Rectal smooth muscle tissue (tissue), 1 donor: ENCODE results near the gene EGLN3.

Experiments used
- H3K27ac ChIP-seq: one replicate; pipeline ENCODE4 v1.7.0; 2013; ENCODE audit warnings: low read depth, low read length, inconsistent platforms
- H3K27me3 ChIP-seq: one replicate; pipeline ENCODE4 v1.7.0; 2013; ENCODE audit warnings: low read length; ENCODE audit not compliant: control insufficient read depth, insufficient read depth
- H3K36me3 ChIP-seq: one replicate; pipeline ENCODE4 v1.7.0; 2013; ENCODE audit warnings: low read length; ENCODE audit not compliant: control insufficient read depth, insufficient read depth
- H3K4me1 ChIP-seq: one replicate; pipeline ENCODE4 v1.7.0; 2013; ENCODE audit warnings: low read length; ENCODE audit not compliant: control insufficient read depth, insufficient read depth
- H3K4me3 ChIP-seq: one replicate; pipeline ENCODE4 v1.7.0; 2013; ENCODE audit warnings: low read length
- H3K9ac ChIP-seq: one replicate; pipeline ENCODE4 v1.7.0; 2013; ENCODE audit warnings: low read length

EGLN3 gene

GRCh38 chr14:33915682-33916081, 35.2 kb downstream of the EGLN3 start:
- H3K36me3 ChIP-seq: no peaks in the 10 kb centered on the region
- peaks cover 7% of the 10 kb centered on the region for H3K4me1 ChIP-seq
- no peak overlapping the region for H3K9ac ChIP-seq
- H3K27ac ChIP-seq: no peak overlapping the region
- no peaks in the 10 kb centered on the region for H3K27me3 ChIP-seq
- H3K4me3 ChIP-seq: no peak overlapping the region

GRCh38 chr14:33914676-33915516, 36.0 kb downstream of the EGLN3 start:
- no peaks in the 10 kb centered on the region for H3K27me3 ChIP-seq
- no peaks in the 10 kb centered on the region for H3K36me3 ChIP-seq
- H3K4me1 ChIP-seq: peaks cover 7% of the 10 kb centered on the region
- H3K9ac ChIP-seq: no peak overlapping the region
- H3K27ac ChIP-seq: no peak overlapping the region
- H3K4me3 ChIP-seq: no peak overlapping the region

- Histone ChIP-seq H3K27me3 (no peaks in the 10 kb centered on the region), H3K4me1 (peaks cover 3% of the 10 kb centered on the region), H3K9ac (no peak overlapping the region), H3K4me3 (no peak overlapping the region), H3K27ac (no peak overlapping the region), H3K36me3 (no peaks in the 10 kb centered on the region)
Measured at GRCh38 chr14:33911046-33911445, 39.8 kb downstream of the EGLN3 start.

- H3K27me3 ChIP-seq: no peaks in the 10 kb centered on the region
- H3K36me3 ChIP-seq: no peaks in the 10 kb centered on the region
- no peak overlapping the region for H3K9ac ChIP-seq
- no peak overlapping the region for H3K27ac ChIP-seq
- H3K4me3 ChIP-seq: no peak overlapping the region
- H3K4me1 ChIP-seq: peaks cover 3% of the 10 kb centered on the region
Measured at GRCh38 chr14:33910435-33910834, 40.4 kb downstream of the EGLN3 start.

GRCh38 chr14:33909380-33910084, 41.3 kb downstream of the EGLN3 start:
- no peak overlapping the region for H3K27ac ChIP-seq
- H3K36me3 ChIP-seq: no peaks in the 10 kb centered on the region
- H3K27me3 ChIP-seq: no peaks in the 10 kb centered on the region
- H3K9ac ChIP-seq: no peak overlapping the region
- H3K4me1 ChIP-seq: no peaks in the 10 kb centered on the region
- H3K4me3 ChIP-seq: no peak overlapping the region

- H3K27me3 ChIP-seq: no peaks in the 10 kb centered on the region
- H3K27ac ChIP-seq: no peak overlapping the region
- no peak overlapping the region for H3K9ac ChIP-seq
- no peak overlapping the region for H3K4me3 ChIP-seq
- H3K36me3 ChIP-seq: no peaks in the 10 kb centered on the region
- H3K4me1 ChIP-seq: no peaks in the 10 kb centered on the region
Measured at GRCh38 chr14:33908540-33909223, 42.2 kb downstream of the EGLN3 start.

- no peak overlapping the region for H3K9ac ChIP-seq
- H3K4me3 ChIP-seq: no peak overlapping the region
- H3K27me3 ChIP-seq: no peaks in the 10 kb centered on the region
- no peaks in the 10 kb centered on the region for H3K4me1 ChIP-seq
- H3K36me3 ChIP-seq: no peaks in the 10 kb centered on the region
- H3K27ac ChIP-seq: no peak overlapping the region
Measured at GRCh38 chr14:33906968-33907367, 43.9 kb downstream of the EGLN3 start.

- Histone ChIP-seq H3K27ac (no peak overlapping the region), H3K4me3 (no peak overlapping the region), H3K27me3 (no peaks in the 10 kb centered on the region), H3K4me1 (no peaks in the 10 kb centered on the region), H3K9ac (no peak overlapping the region), H3K36me3 (no peaks in the 10 kb centered on the region)
Measured at GRCh38 chr14:33904609-33905008, 46.3 kb downstream of the EGLN3 start.

GRCh38 chr14:33903369-33903768, 47.5 kb downstream of the EGLN3 start:
- Histone ChIP-seq H3K27me3 (no peaks in the 10 kb centered on the region), H3K4me1 (no peaks in the 10 kb centered on the region), H3K9ac (no peak overlapping the region), H3K27ac (no peak overlapping the region), H3K4me3 (no peak overlapping the region), H3K36me3 (no peaks in the 10 kb centered on the region)

GRCh38 chr14:33902363-33902762, 48.5 kb downstream of the EGLN3 start:
- Histone ChIP-seq H3K27ac (no peak overlapping the region), H3K36me3 (no peaks in the 10 kb centered on the region), H3K4me1 (no peaks in the 10 kb centered on the region), H3K9ac (no peak overlapping the region), H3K27me3 (no peaks in the 10 kb centered on the region), H3K4me3 (no peak overlapping the region)

- Histone ChIP-seq H3K9ac (no peak overlapping the region), H3K27ac (no peak overlapping the region), H3K36me3 (no peaks in the 10 kb centered on the region), H3K4me1 (no peaks in the 10 kb centered on the region), H3K27me3 (no peaks in the 10 kb centered on the region), H3K4me3 (no peak overlapping the region)
Measured at GRCh38 chr14:33901426-33902155, 49.3 kb downstream of the EGLN3 start.

GRCh38 chr14:33900706-33901105, 50.2 kb downstream of the EGLN3 start:
- no peaks in the 10 kb centered on the region for H3K36me3 ChIP-seq
- no peak overlapping the region for H3K27ac ChIP-seq
- H3K4me3 ChIP-seq: no peak overlapping the region
- H3K4me1 ChIP-seq: no peaks in the 10 kb centered on the region
- H3K9ac ChIP-seq: no peak overlapping the region
- no peaks in the 10 kb centered on the region for H3K27me3 ChIP-seq
